GM12892 (cell line): ENCODE data around the gene GRK3.

Experiments
- POLR2AphosphoS5 ChIP-seq: IDR thresholded peaks from 2 replicates; pipeline ENCODE4 v1.6.1; 2011; ENCODE audit warnings: low read depth, low read length, control low read depth
- TAF1 ChIP-seq: IDR thresholded peaks from 2 replicates; pipeline ENCODE4 v1.6.1; 2011; ENCODE audit warnings: low read depth, mild to moderate bottlenecking, control low read depth, low read length, borderline replicate concordance

- TF ChIP-seq TAF1 (no peak), POLR2AphosphoS5 (no peak)
These were observed 134.5 kb downstream of the GRK3 start for GRCh38 chr22:25698978-25699377.
